Measurements from ENCODE around the gene CTAGE6. TPM values are rescaled to one million over a fixed set of nuclear protein-coding genes. Genes with fewer than 3 reads are reported as not detected.
"Not testable (repeated sequence)": the region's sequence is repeated elsewhere in the genome, so short reads cannot be mapped to it uniquely, and the experiment has no call there.

CTAGE6 gene
- 0.60 and 0.86 TPM in 2 replicates for total RNA-seq
- long read RNA-seq, result 0 reads

GRCh38 chr7:143757596-143757995, at the start of gene CTAGE6:
Gene CTAGE6, minus strand, starts transcription at chr7:143757696. Its CDS starts 38 bp downstream, at chr7:143757658.
- H3K36me3 Mint-ChIP-seq (ENCODE audit: unreplicated experiment), result not testable (repeated sequence)

GRCh38 chr7:143806664-143807071, 49.2 kb upstream of the CTAGE6 start:
- not testable (repeated sequence) for H3K36me3 Mint-ChIP-seq (ENCODE audit: unreplicated experiment); H3K9me3 Mint-ChIP-seq (ENCODE audit: unreplicated experiment)

More at GRCh38 chr7:143757596-143757995, at the start of gene CTAGE6:
- H3K9me3 Mint-ChIP-seq (ENCODE audit: unreplicated experiment); H3K27ac Mint-ChIP-seq (ENCODE audit: unreplicated experiment); H3K4me1 Mint-ChIP-seq (ENCODE audit: unreplicated experiment); DNase-seq (ENCODE audit: extremely low spot score, unreplicated experiment); H3K4me3 Mint-ChIP-seq (ENCODE audit: unreplicated experiment); H3K27me3 Mint-ChIP-seq (ENCODE audit: unreplicated experiment): not testable (repeated sequence)

GRCh38 chr7:143797896-143798290, 40.4 kb upstream of the CTAGE6 start:
- DNase-seq (ENCODE audit: extremely low spot score, unreplicated experiment); H3K9me3 Mint-ChIP-seq (ENCODE audit: unreplicated experiment); H3K4me3 Mint-ChIP-seq (ENCODE audit: unreplicated experiment); H3K4me1 Mint-ChIP-seq (ENCODE audit: unreplicated experiment); H3K36me3 Mint-ChIP-seq (ENCODE audit: unreplicated experiment); H3K27me3 Mint-ChIP-seq (ENCODE audit: unreplicated experiment); H3K27ac Mint-ChIP-seq (ENCODE audit: unreplicated experiment): not testable (repeated sequence)

More at GRCh38 chr7:143806664-143807071, 49.2 kb upstream of the CTAGE6 start:
- not testable (repeated sequence) for H3K4me3 Mint-ChIP-seq (ENCODE audit: unreplicated experiment); H3K27me3 Mint-ChIP-seq (ENCODE audit: unreplicated experiment); DNase-seq (ENCODE audit: extremely low spot score, unreplicated experiment); H3K27ac Mint-ChIP-seq (ENCODE audit: unreplicated experiment); H3K4me1 Mint-ChIP-seq (ENCODE audit: unreplicated experiment)

- H3K4me1 Mint-ChIP-seq (ENCODE audit: unreplicated experiment); H3K9me3 Mint-ChIP-seq (ENCODE audit: unreplicated experiment); DNase-seq (ENCODE audit: extremely low spot score, unreplicated experiment); H3K36me3 Mint-ChIP-seq (ENCODE audit: unreplicated experiment); H3K4me3 Mint-ChIP-seq (ENCODE audit: unreplicated experiment); H3K27me3 Mint-ChIP-seq (ENCODE audit: unreplicated experiment); H3K27ac Mint-ChIP-seq (ENCODE audit: unreplicated experiment): not testable (repeated sequence)
Measured at GRCh38 chr7:143797119-143797895, 39.8 kb upstream of the CTAGE6 start.

- H3K9me3 Mint-ChIP-seq (ENCODE audit: unreplicated experiment); DNase-seq (ENCODE audit: extremely low spot score, unreplicated experiment); H3K27ac Mint-ChIP-seq (ENCODE audit: unreplicated experiment); H3K36me3 Mint-ChIP-seq (ENCODE audit: unreplicated experiment); H3K4me1 Mint-ChIP-seq (ENCODE audit: unreplicated experiment); H3K4me3 Mint-ChIP-seq (ENCODE audit: unreplicated experiment); H3K27me3 Mint-ChIP-seq (ENCODE audit: unreplicated experiment): not testable (repeated sequence)
Measured at GRCh38 chr7:143795653-143796052, 38.2 kb upstream of the CTAGE6 start.

- not testable (repeated sequence) for H3K9me3 Mint-ChIP-seq (ENCODE audit: unreplicated experiment); H3K4me3 Mint-ChIP-seq (ENCODE audit: unreplicated experiment); H3K4me1 Mint-ChIP-seq (ENCODE audit: unreplicated experiment); H3K27ac Mint-ChIP-seq (ENCODE audit: unreplicated experiment); DNase-seq (ENCODE audit: extremely low spot score, unreplicated experiment); H3K27me3 Mint-ChIP-seq (ENCODE audit: unreplicated experiment); H3K36me3 Mint-ChIP-seq (ENCODE audit: unreplicated experiment)
Measured at GRCh38 chr7:143792633-143793032, 35.1 kb upstream of the CTAGE6 start.

- not testable (repeated sequence) for DNase-seq (ENCODE audit: extremely low spot score, unreplicated experiment); H3K36me3 Mint-ChIP-seq (ENCODE audit: unreplicated experiment); H3K27me3 Mint-ChIP-seq (ENCODE audit: unreplicated experiment); H3K4me3 Mint-ChIP-seq (ENCODE audit: unreplicated experiment); H3K4me1 Mint-ChIP-seq (ENCODE audit: unreplicated experiment); H3K9me3 Mint-ChIP-seq (ENCODE audit: unreplicated experiment); H3K27ac Mint-ChIP-seq (ENCODE audit: unreplicated experiment)
Measured at GRCh38 chr7:143785415-143786182, 28.1 kb upstream of the CTAGE6 start.

GRCh38 chr7:143779591-143779990, 22.1 kb upstream of the CTAGE6 start:
- H3K4me3 Mint-ChIP-seq (ENCODE audit: unreplicated experiment); H3K36me3 Mint-ChIP-seq (ENCODE audit: unreplicated experiment); H3K9me3 Mint-ChIP-seq (ENCODE audit: unreplicated experiment); H3K27ac Mint-ChIP-seq (ENCODE audit: unreplicated experiment); H3K4me1 Mint-ChIP-seq (ENCODE audit: unreplicated experiment); DNase-seq (ENCODE audit: extremely low spot score, unreplicated experiment); H3K27me3 Mint-ChIP-seq (ENCODE audit: unreplicated experiment): not testable (repeated sequence)

- not testable (repeated sequence) for H3K4me3 Mint-ChIP-seq (ENCODE audit: unreplicated experiment); H3K27ac Mint-ChIP-seq (ENCODE audit: unreplicated experiment); H3K9me3 Mint-ChIP-seq (ENCODE audit: unreplicated experiment); H3K4me1 Mint-ChIP-seq (ENCODE audit: unreplicated experiment); DNase-seq (ENCODE audit: extremely low spot score, unreplicated experiment); H3K36me3 Mint-ChIP-seq (ENCODE audit: unreplicated experiment); H3K27me3 Mint-ChIP-seq (ENCODE audit: unreplicated experiment)
Measured at GRCh38 chr7:143772738-143773468, 15.4 kb upstream of the CTAGE6 start.

- H3K4me1 Mint-ChIP-seq (ENCODE audit: unreplicated experiment), result not testable (repeated sequence)
- DNase-seq (ENCODE audit: extremely low spot score, unreplicated experiment), result peak; percentile 25
Measured at GRCh38 chr7:143767531-143767930, 10.0 kb upstream of the CTAGE6 start.

GRCh38 chr7:143765678-143766077, 8.2 kb upstream of the CTAGE6 start:
- H3K27ac Mint-ChIP-seq (ENCODE audit: unreplicated experiment); H3K9me3 Mint-ChIP-seq (ENCODE audit: unreplicated experiment); H3K4me1 Mint-ChIP-seq (ENCODE audit: unreplicated experiment); H3K36me3 Mint-ChIP-seq (ENCODE audit: unreplicated experiment); H3K4me3 Mint-ChIP-seq (ENCODE audit: unreplicated experiment); H3K27me3 Mint-ChIP-seq (ENCODE audit: unreplicated experiment); DNase-seq (ENCODE audit: extremely low spot score, unreplicated experiment): not testable (repeated sequence)

More at GRCh38 chr7:143767531-143767930, 10.0 kb upstream of the CTAGE6 start:
- not testable (repeated sequence) for H3K27me3 Mint-ChIP-seq (ENCODE audit: unreplicated experiment); H3K4me3 Mint-ChIP-seq (ENCODE audit: unreplicated experiment); H3K27ac Mint-ChIP-seq (ENCODE audit: unreplicated experiment); H3K36me3 Mint-ChIP-seq (ENCODE audit: unreplicated experiment); H3K9me3 Mint-ChIP-seq (ENCODE audit: unreplicated experiment)

Data from osteocyte (in vitro differentiated cells).